SK-N-SH (cell line): ENCODE measurements around the gene TCP11L2.

Source experiments
- EZH2phosphoT487 ChIP-seq: fragments of 200-600 bp; sonication (generic); IDR thresholded peaks from 2 replicates; pipeline ENCODE4 v1.6.1; 2017; ENCODE audit warnings: low read depth, mixed run types, mild to moderate bottlenecking, antibody characterized with exemption, moderate library complexity, borderline replicate concordance
- JUND ChIP-seq: IDR thresholded peaks from 2 replicates; pipeline ENCODE4 v1.4.0; 2012
- MXI1 ChIP-seq: IDR thresholded peaks from 2 replicates; pipeline ENCODE4 v1.6.1; 2012; ENCODE audit warnings: mild to moderate bottlenecking, low read depth, low read length, improper control_type of control experiment
- NFIC ChIP-seq: IDR thresholded peaks from 2 replicates; pipeline ENCODE4 v1.4.0; 2012; ENCODE audit warnings: borderline replicate concordance
- NRF1 ChIP-seq: IDR thresholded peaks from 2 replicates; pipeline ENCODE4 v1.6.1; 2012; ENCODE audit warnings: low read depth, mild to moderate bottlenecking, low read length
- POLR2AphosphoS5 ChIP-seq: IDR thresholded peaks from 2 replicates; pipeline ENCODE4 v1.6.1; 2012; ENCODE audit warnings: low read depth, low read length
- RAD21 ChIP-seq: IDR thresholded peaks from 2 replicates; pipeline ENCODE4 v1.6.1; 2012; ENCODE audit warnings: mild to moderate bottlenecking, low read length
- RCOR1 ChIP-seq: fragments of 150-350 bp; IDR thresholded peaks from 2 replicates; pipeline ENCODE4 v1.6.1; 2017; ENCODE audit warnings: antibody characterized with exemption, low read length
- SMC3 ChIP-seq: IDR thresholded peaks from 2 replicates; pipeline ENCODE4 v1.6.1; 2012; ENCODE audit warnings: low read depth, low read length, improper control_type of control experiment
- TAF1 ChIP-seq: IDR thresholded peaks from 2 replicates; pipeline ENCODE4 v1.6.1; 2012; ENCODE audit warnings: low read depth, mild to moderate bottlenecking, low read length, moderate library complexity, borderline replicate concordance
- TCF12 ChIP-seq: IDR thresholded peaks from 2 replicates; pipeline ENCODE4 v1.4.0; 2012
- TF ChIP-seq, protein P1 (sequence below): fragments of 200-600 bp; sonication (generic); IDR thresholded peaks from 2 replicates; pipeline ENCODE4 v1.6.1; 2017; ENCODE audit warnings: antibody characterized with exemption, mild to moderate bottlenecking, moderate library complexity

DNA sequence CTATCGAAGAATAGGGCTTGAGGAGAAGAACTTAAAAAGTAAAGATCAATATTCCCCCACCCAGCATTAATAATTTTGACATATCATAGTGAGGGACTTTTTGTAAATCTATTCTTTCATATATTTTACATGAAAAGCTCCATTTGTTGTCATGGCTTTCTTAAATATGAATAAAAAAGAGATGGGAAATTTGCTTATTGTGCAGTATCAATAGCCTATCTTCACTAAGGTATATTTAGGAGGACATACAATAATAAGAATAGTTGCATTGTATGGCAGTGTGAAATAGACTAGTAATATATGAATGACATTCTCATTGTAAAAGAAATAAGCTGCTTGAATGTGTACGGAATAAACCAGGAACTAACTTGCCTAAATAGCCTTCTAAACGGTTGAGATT lies 5.5 kb upstream of the TCP11L2 start:
- TF ChIP-seq, protein P1, sequence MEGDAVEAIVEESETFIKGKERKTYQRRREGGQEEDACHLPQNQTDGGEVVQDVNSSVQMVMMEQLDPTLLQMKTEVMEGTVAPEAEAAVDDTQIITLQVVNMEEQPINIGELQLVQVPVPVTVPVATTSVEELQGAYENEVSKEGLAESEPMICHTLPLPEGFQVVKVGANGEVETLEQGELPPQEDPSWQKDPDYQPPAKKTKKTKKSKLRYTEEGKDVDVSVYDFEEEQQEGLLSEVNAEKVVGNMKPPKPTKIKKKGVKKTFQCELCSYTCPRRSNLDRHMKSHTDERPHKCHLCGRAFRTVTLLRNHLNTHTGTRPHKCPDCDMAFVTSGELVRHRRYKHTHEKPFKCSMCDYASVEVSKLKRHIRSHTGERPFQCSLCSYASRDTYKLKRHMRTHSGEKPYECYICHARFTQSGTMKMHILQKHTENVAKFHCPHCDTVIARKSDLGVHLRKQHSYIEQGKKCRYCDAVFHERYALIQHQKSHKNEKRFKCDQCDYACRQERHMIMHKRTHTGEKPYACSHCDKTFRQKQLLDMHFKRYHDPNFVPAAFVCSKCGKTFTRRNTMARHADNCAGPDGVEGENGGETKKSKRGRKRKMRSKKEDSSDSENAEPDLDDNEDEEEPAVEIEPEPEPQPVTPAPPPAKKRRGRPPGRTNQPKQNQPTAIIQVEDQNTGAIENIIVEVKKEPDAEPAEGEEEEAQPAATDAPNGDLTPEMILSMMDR, result no peak
- TF ChIP-seq TAF1 (no peak), MXI1 (no peak), JUND (no peak), SMC3 (no peak), EZH2phosphoT487 (no peak), POLR2AphosphoS5 (no peak), TCF12 (no peak), RAD21 (no peak), NFIC (no peak), RCOR1 (no peak), NRF1 (no peak)
